ENCODE results near the gene CACNG6. TPM values are rescaled to one million over a fixed set of nuclear protein-coding genes. Genes with fewer than 3 reads are reported as not detected.

The CACNG6 gene
- total RNA-seq, 1 experiment from 2014 or later, result not detected

DNA sequence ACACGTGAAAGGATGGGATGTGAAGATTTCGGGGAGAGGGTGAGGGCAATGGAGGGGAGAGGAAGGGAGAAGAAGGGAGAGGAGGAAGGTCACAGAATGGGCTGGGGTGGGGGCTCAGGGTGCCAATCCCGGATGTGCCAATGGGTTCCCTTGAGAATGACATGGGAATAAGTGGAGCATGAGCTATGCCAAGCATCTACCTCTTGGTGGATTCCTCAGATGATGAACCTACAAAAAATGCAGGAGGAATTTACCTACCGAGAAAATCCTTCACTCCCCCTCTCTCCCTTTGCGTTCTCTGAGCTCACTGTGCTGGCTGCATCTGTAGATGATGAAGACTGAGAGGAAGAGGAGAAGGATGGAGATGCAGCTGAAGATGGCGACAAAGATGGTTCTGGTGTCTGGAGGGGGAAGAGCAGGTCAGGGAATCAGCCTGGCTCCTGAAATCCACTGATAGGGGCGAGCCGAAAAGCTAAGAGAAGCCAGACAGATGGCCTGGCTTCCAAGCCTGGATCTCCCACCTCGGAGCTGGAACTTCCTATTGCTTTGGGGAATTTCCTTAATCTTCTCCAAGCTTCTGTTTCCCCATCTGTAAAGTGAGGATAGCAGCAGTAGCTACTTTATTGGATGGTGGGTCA is 50.7 kb downstream of the CACNG6 start:
- DNase-seq (ENCODE audit: low read depth), result peak; percentile 28

DNA sequence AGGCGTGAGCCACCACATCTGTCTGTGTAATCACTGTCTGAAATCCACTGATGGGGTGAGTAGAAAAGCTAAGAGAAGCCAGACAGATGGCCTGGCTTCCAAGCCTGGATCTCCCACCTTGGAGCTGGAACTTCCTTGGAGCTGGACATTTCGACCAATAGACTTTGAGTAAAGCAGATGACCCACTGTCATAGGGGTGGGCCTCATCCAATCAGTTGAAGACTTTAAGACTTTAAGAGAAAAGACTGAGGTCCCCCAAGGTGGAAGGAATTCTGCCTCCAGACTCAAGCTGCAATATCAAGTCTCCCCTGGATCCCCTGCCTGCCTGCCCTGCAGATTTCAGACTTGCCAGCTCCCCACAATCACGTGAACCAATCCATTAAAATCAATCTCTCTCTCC is 51.6 kb downstream of the CACNG6 start:
- DNase-seq (ENCODE audit: low read depth), result no peak

DNA sequence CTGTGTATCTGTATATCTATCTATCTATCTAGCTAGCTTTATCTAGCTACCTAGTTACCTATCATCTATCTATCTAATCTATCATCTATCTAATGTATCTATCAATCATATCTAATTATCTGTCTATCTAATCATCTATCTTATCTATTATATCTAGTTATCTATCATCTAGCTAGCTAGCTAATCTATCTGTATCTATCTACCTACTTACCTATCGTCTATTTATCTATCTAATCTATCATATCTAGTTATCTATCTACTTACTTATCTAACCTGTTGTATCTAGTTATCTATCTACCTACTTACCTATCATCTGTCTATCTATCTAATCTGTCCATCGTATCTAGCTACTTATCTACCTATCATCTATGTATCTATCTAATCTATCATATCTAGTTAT is 54.3 kb downstream of the CACNG6 start:
- DNase-seq (ENCODE audit: low read depth), result no peak

DNA sequence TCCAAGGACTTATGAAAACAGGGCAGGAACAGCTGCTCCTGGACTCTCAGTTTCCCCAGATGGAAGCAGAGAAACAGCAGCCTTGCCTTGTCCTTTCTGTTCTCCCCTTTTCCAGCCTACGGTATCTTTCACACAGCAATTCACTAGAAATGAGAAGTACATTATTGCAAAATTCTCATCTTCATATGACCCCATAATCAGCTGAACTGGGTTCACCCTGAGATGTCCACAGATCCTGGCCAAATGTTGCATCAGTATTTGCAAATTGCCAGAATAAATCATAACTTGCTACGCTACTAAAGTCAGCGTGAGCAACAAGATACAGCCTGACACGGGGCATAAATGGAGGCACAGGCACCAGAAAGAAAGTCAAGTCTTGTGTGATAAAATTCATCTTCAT is 56.2 kb downstream of the CACNG6 start:
- no peak for DNase-seq (ENCODE audit: low read depth)

Small RNA genes within 50 kb of the gene (small RNA-seq; reads per million reads assigned to genes)
- gene AC012314.20, result not detected

Other genes starting within 250 kb of the CACNG6 start
- not detected in 2 replicates for gene NLRP12, start 167.3 kb upstream of the CACNG6 start, total RNA-seq (2014; rRNA removed; shearing (Covaris generic))
- 10.4 and 29.4 TPM in 2 replicates for gene MYADM, start 123.8 kb upstream of the CACNG6 start, total RNA-seq (2014; rRNA removed; shearing (Covaris generic))
- 0.43 TPM in 1 of 2 replicates, not detected in the other for gene PRKCG, start 109.4 kb upstream of the CACNG6 start, total RNA-seq (2014; rRNA removed; shearing (Covaris generic))
- gene CACNG7, start 82.4 kb upstream of the CACNG6 start, total RNA-seq (2014; rRNA removed; shearing (Covaris generic)), result not detected in 2 replicates
- 0.45 and 1.4 TPM in 2 replicates for gene CACNG8, start 28.7 kb upstream of the CACNG6 start, total RNA-seq (2014; rRNA removed; shearing (Covaris generic))
- gene VSTM1, start 72.3 kb downstream of the CACNG6 start, total RNA-seq (2014; rRNA removed; shearing (Covaris generic)), result 0.74 and 0.84 TPM in 2 replicates
- not detected in 2 replicates for gene TARM1, start 89.7 kb downstream of the CACNG6 start, total RNA-seq (2014; rRNA removed; shearing (Covaris generic))
- 0.19 and 1.2 TPM in 2 replicates for gene OSCAR, start 109.2 kb downstream of the CACNG6 start, total RNA-seq (2014; rRNA removed; shearing (Covaris generic))
- gene NDUFA3, start 111.2 kb downstream of the CACNG6 start, total RNA-seq (2014; rRNA removed; shearing (Covaris generic)), result 40.8 and 67.5 TPM in 2 replicates
- 17.6 and 19.7 TPM in 2 replicates for gene TFPT, start 124.0 kb downstream of the CACNG6 start, total RNA-seq (2014; rRNA removed; shearing (Covaris generic))
- gene PRPF31, start 124.1 kb downstream of the CACNG6 start, total RNA-seq (2014; rRNA removed; shearing (Covaris generic)), result 102 and 104 TPM in 2 replicates
- gene CNOT3, start 146.1 kb downstream of the CACNG6 start, total RNA-seq (2014; rRNA removed; shearing (Covaris generic)), result 20.4 and 30.3 TPM in 2 replicates
- 9.0 and 9.4 TPM in 2 replicates for gene LENG1, start 168.1 kb downstream of the CACNG6 start, total RNA-seq (2014; rRNA removed; shearing (Covaris generic))
- gene TMC4, start 181.5 kb downstream of the CACNG6 start, total RNA-seq (2014; rRNA removed; shearing (Covaris generic)), result 1.2 TPM in 1 of 2 replicates, not detected in the other
- gene MBOAT7, start 197.9 kb downstream of the CACNG6 start, total RNA-seq (2014; rRNA removed; shearing (Covaris generic)), result 82.4 and 104 TPM in 2 replicates
- 67.2 and 72.8 TPM in 2 replicates for gene TSEN34, start 199.7 kb downstream of the CACNG6 start, total RNA-seq (2014; rRNA removed; shearing (Covaris generic))
- gene RPS9, start 209.2 kb downstream of the CACNG6 start, total RNA-seq (2014; rRNA removed; shearing (Covaris generic)), result 2,721 and 3,393 TPM in 2 replicates
- gene LILRB3, start 231.4 kb downstream of the CACNG6 start, total RNA-seq (2014; rRNA removed; shearing (Covaris generic)), result not detected in 2 replicates

Data from HT1080 (cell line).